ENCODE results near the gene PDGFA. TPM values are rescaled to one million over a fixed set of nuclear protein-coding genes. Genes with fewer than 3 reads are reported as not detected.

PDGFA gene
- total RNA-seq, 1 experiment from 2014 or later = 129 TPM

- H3K4me1 Mint-ChIP-seq = peaks cover 23% of the 10 kb centered on the region
- DNase-seq (ENCODE audit: low spot score) = no peak
- ChIA-PET POLR2A (no interaction called here), CTCF (no interaction called here)
- no peak for ATAC-seq
- no peak overlapping the region for H3K4me3 Mint-ChIP-seq
- H3K27ac Mint-ChIP-seq = no peak overlapping the region
- peaks cover 14% of the 10 kb centered on the region for H3K9me3 Mint-ChIP-seq
- H3K27me3 Mint-ChIP-seq (ENCODE audit: low read depth) = peaks cover 4% of the 10 kb centered on the region; the same call in 1 of the 2 replicates
- H3K36me3 Mint-ChIP-seq = peaks cover 2% of the 10 kb centered on the region; the same call in 1 of the 2 replicates
- no peak for TF ChIP-seq TCF7 (CRISPR knock-in tag; IDR thresholded peaks at IDR 0.05; ENCODE audit: low read depth)
- TF ChIP-seq, protein P1, sequence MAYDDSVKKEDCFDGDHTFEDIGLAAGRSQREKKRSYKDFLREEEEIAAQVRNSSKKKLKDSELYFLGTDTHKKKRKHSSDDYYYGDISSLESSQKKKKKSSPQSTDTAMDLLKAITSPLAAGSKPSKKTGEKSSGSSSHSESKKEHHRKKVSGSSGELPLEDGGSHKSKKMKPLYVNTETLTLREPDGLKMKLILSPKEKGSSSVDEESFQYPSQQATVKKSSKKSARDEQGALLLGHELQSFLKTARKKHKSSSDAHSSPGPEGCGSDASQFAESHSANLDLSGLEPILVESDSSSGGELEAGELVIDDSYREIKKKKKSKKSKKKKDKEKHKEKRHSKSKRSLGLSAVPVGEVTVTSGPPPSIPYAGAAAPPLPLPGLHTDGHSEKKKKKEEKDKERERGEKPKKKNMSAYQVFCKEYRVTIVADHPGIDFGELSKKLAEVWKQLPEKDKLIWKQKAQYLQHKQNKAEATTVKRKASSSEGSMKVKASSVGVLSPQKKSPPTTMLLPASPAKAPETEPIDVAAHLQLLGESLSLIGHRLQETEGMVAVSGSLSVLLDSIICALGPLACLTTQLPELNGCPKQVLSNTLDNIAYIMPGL (CRISPR knock-in tag; IDR thresholded peaks at IDR 0.05) = no peak
- no peak for TF ChIP-seq MAX (CRISPR knock-in tag; IDR thresholded peaks at IDR 0.05)
- TF ChIP-seq GABPB1 (CRISPR knock-in tag; IDR thresholded peaks at IDR 0.05) = no peak
- TF ChIP-seq TEAD1 (CRISPR knock-in tag; IDR thresholded peaks at IDR 0.05) = no peak
- TF ChIP-seq FOXP1 (CRISPR knock-in tag; IDR thresholded peaks at IDR 0.05; ENCODE audit: borderline replicate concordance) = no peak
- no peak for TF ChIP-seq ERG (CRISPR knock-in tag; IDR thresholded peaks at IDR 0.05)
- TF ChIP-seq E2F5 (CRISPR knock-in tag; IDR thresholded peaks at IDR 0.05) = no peak
- no peak for TF ChIP-seq ARID4B (CRISPR knock-in tag; IDR thresholded peaks at IDR 0.05; ENCODE audit: borderline replicate concordance)
- TF ChIP-seq SMAD4 (CRISPR knock-in tag; IDR thresholded peaks at IDR 0.05) = no peak
- no peak for TF ChIP-seq ZNF232 (CRISPR knock-in tag; IDR thresholded peaks at IDR 0.05)
Observed at GRCh38 chr7:482521-483083, 37.0 kb downstream of the PDGFA start.

GRCh38 chr7:481219-481930, 38.3 kb downstream of the PDGFA start:
- peak; percentile 5; the same call in 1 of the 2 replicates for ATAC-seq
- TF ChIP-seq ZNF263 (CRISPR knock-in tag; IDR thresholded peaks at IDR 0.05; ENCODE audit: low read depth) (0 out of 2 replicates have a peak, but pooled peaks have one; percentile 4), NR2C2 (CRISPR knock-in tag; IDR thresholded peaks at IDR 0.05) (no peak)
- H3K36me3 Mint-ChIP-seq = peaks cover 2% of the 10 kb centered on the region; the same call in 1 of the 2 replicates
- H3K4me3 Mint-ChIP-seq = no peak overlapping the region
- CTCF ChIA-PET = interaction anchor here (0.7 to 1.2 kb wide), 5 partner anchors 9 to 159 kb away, joined by 3 to 5 read pairs (median 4); no protein-coding TSS in a partner anchor
- peaks cover 4% of the 10 kb centered on the region; the same call in 1 of the 2 replicates for H3K27me3 Mint-ChIP-seq (ENCODE audit: low read depth)
- H3K27ac Mint-ChIP-seq = no peak overlapping the region
- DNase-seq (ENCODE audit: low spot score) = peak; percentile 13
- H3K9me3 Mint-ChIP-seq = peaks cover 14% of the 10 kb centered on the region
- POLR2A ChIA-PET = no interaction called here
- H3K4me1 Mint-ChIP-seq = peaks cover 23% of the 10 kb centered on the region
